Stimulated activated CD4-positive, alpha-beta T cell treated with anti-CD3 and anti-CD28 coated beads, Interleukin-15, amount 100 ng/mL, for 1 hour (primary cell): Measurements from ENCODE around the gene OLFML2A.
"Not testable (repeated sequence)": the region's sequence is repeated elsewhere in the genome, so short reads cannot be mapped to it uniquely, and the experiment has no call there.

Experiments
- DNase-seq, 2 donors: peaks; one replicate each; pipeline ENCODE4 v3.0.0-alpha.2; 2020; ENCODE audit warnings: low read depth in 1 of 2, low spot score in 1 of 2

The OLFML2A gene

GRCh38 chr9:124760719-124761118 lies 16.2 kb upstream of the OLFML2A start:
- DNase-seq: no peak

- DNase-seq: no peak
These were observed 15.7 kb upstream of the OLFML2A start for GRCh38 chr9:124761196-124761595.

GRCh38 chr9:124761710-124762109 lies 15.2 kb upstream of the OLFML2A start:
- DNase-seq: no peak

- DNase-seq: no peak
These were observed 14.3 kb upstream of the OLFML2A start for GRCh38 chr9:124762633-124763032.

GRCh38 chr9:124764774-124765438 lies 12.0 kb upstream of the OLFML2A start:
- no peak for DNase-seq

- no peak for DNase-seq
These were observed 11.5 kb upstream of the OLFML2A start for GRCh38 chr9:124765439-124765835.

- DNase-seq: no peak
These were observed 10.6 kb upstream of the OLFML2A start for GRCh38 chr9:124766326-124766725.

GRCh38 chr9:124766815-124767554 lies 9.9 kb upstream of the OLFML2A start:
- no peak for DNase-seq

GRCh38 chr9:124767821-124768220 lies 9.1 kb upstream of the OLFML2A start:
- no peak for DNase-seq

GRCh38 chr9:124768334-124768733 lies 8.6 kb upstream of the OLFML2A start:
- DNase-seq: no peak

- no peak for DNase-seq
These were observed 8.0 kb upstream of the OLFML2A start for GRCh38 chr9:124768750-124769548.

GRCh38 chr9:124769549-124770358 lies 7.2 kb upstream of the OLFML2A start:
- peak in 1 of 2 donors; percentile 14 for DNase-seq

GRCh38 chr9:124770359-124771020 lies 6.4 kb upstream of the OLFML2A start:
- peak in 1 of 2 donors; percentile 3 for DNase-seq

GRCh38 chr9:124771021-124771866 lies 5.7 kb upstream of the OLFML2A start, which contains the start of gene NR6A1:
NR6A1 (minus strand) TSS chr9:124771311.
- DNase-seq: peak; percentile 85 to 94

- DNase-seq: peak in 1 of 2 donors; percentile 27
These were observed 4.9 kb upstream of the OLFML2A start for GRCh38 chr9:124771867-124772679.

- DNase-seq: not testable (repeated sequence)
These were observed 4.1 kb upstream of the OLFML2A start for GRCh38 chr9:124772877-124773276.

GRCh38 chr9:124773473-124774128 lies 3.3 kb upstream of the OLFML2A start:
- no peak for DNase-seq
